GM18498 (cell line): ENCODE results near the gene ANKS1A.
"Not testable (repeated sequence)": the region's sequence is repeated elsewhere in the genome, so short reads cannot be mapped to it uniquely, and the experiment has no call there.

Experiments
- ATAC-seq: cut with Tn5 transposase; IDR thresholded peaks from one replicate; pipeline ENCODE4 v1.9.1; 2021; ENCODE audit warnings: mild to moderate bottlenecking, moderate library complexity; ENCODE audit not compliant: unreplicated experiment

The ANKS1A gene

DNA sequence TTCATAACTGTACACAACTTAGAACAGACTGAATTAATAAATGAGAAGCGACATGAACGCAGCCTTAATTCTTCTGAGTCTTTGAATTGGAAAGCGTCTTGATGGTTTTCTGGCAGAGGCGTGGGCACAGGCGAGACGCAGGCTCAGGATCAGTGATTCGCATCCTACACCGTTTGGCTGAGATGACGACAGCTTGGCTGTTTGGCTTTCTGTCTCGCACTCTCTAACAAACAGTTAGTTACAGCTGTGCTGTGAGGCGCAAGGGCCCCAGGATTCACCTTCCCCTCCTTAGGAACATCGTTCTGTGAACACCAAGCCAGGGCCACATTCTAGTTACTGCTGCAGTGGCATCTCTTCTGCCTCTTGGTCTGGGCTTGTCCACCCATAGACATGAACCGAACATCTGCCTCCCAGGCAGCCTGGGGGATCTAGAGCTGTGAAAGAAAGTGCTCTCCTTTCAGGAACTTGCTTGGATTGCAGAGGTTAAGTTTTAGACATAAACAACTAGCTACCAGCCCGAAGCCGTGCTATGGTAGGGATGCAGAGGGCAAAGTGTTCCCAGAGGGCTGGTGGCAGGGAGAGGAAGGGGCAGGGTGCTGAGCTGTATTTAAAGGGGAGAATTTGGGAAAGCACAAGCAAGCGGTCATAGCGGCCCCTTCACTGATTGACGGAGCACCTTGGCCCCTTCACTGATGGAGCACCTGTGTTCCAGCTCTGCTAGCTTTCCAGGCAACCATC is 202.5 kb downstream of the ANKS1A start:
- no peak for ATAC-seq

DNA sequence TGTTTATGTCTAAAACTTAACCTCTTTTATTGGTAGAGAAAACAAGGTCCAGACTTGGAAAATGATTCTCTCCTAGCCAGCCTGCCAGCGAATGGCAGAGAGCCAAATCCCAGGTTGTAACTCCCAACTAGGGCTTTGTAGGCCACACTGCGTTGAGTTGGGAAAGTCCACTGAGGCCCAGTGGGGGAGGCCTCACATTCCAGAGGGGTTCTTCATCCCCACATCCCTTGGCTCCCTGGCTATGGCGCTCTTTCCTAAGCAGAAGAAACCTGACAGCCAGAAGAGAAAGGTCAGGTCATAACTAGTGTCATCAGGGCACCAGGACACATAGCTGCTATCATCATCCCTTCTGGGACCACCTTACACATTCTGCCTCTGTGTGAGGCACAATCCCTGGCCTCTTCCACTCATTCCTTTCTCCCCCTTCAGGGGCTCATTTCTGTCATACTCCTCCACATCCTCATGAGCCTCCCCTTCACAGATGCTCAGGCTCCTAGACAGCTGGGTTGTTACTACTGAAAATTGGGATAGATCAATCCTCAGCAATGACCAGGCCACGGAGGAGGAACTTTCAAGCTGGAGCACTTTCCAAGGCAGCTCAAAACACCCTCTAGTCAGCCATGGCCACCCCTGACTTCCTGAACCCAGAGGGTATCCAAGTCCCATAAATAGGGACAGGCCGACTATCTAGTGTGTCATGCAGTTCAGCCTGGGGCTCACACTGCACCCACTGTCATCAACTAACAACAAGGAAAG is 203.5 kb downstream of the ANKS1A start:
- no peak for ATAC-seq

- ATAC-seq = no peak
Measured at GRCh38 chr6:35093118-35093445, 204.0 kb downstream of the ANKS1A start.

DNA sequence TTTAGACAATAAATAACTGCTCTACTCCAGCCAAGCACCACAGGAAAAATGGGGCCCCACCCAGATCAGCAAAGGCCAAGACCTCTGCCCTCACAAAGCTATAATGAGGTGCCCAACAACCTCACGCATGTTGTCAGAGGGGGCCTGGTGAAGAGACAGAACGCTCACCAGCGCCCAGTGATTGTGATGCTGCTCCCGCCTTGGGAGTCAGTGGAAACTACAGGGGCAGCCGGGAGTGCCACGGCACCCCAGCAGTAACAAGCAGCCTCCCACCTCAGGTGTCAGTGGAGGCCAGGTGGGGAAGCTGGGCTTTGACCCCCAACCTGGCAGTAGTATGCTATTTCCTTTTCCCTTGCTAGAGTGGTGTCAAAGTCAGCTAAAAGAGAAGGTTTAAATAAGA is 204.7 kb downstream of the ANKS1A start:
- ATAC-seq = no peak

- ATAC-seq = no peak
Measured at GRCh38 chr6:35094183-35094582, 205.1 kb downstream of the ANKS1A start.

GRCh38 chr6:35096129-35096862 is 207.2 kb downstream of the ANKS1A start:
- ATAC-seq = no peak

- no peak for ATAC-seq
Measured at GRCh38 chr6:35099116-35099515, 210.1 kb downstream of the ANKS1A start.

- ATAC-seq = no peak
Measured at GRCh38 chr6:35105078-35105477, 216.0 kb downstream of the ANKS1A start.

GRCh38 chr6:35106061-35106460 is 217.0 kb downstream of the ANKS1A start:
- ATAC-seq = not testable (repeated sequence)

- ATAC-seq = not testable (repeated sequence)
Measured at GRCh38 chr6:35107208-35107607, 218.2 kb downstream of the ANKS1A start.

- ATAC-seq = not testable (repeated sequence)
Measured at GRCh38 chr6:35107761-35108160, 218.7 kb downstream of the ANKS1A start.

DNA sequence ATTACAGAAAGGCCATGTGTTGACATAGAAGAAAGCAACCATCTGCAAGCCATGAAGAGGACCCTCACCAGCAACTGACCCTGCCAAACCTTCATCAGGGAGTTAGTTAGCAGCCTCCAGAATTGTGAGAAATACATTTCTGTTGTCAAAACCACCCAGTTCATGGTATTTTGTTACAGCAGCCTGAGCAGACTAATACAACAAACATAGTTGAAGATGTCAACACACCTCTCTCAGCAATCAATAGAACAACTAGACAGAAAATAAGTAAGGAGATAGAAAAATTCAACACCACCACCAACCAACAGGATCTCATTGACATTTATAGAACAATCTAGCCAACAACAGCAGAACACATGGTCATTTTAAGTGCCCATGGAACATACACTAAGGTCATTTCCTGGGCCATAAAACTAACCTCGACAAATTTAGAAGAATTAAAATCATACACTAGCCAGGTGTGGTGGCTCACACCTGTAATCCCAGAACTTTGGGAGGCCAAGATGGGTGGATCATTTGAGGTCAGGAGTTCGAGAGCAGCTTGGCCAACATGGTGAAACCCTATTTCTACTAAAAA is 219.3 kb downstream of the ANKS1A start:
- no peak for ATAC-seq

DNA sequence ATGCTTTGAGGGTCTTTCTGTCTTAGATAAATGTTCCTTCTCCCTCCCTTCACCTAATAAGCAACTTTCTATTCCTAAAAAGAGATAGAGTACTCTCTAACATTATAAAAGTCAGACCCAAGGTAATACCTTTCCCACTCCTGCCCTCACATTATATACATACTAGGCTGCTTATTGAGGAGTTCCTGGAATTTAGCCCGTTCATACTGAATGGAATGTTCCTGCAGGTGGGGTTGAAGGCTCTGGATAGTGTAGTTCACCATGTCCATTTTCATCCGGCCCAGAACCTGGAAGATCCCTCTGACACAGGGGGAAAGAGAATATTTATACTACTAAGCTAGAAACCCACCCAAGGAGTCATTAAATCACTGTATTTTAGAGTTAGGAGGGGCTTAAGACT is 231.7 kb downstream of the ANKS1A start:
- ATAC-seq = no peak

DNA sequence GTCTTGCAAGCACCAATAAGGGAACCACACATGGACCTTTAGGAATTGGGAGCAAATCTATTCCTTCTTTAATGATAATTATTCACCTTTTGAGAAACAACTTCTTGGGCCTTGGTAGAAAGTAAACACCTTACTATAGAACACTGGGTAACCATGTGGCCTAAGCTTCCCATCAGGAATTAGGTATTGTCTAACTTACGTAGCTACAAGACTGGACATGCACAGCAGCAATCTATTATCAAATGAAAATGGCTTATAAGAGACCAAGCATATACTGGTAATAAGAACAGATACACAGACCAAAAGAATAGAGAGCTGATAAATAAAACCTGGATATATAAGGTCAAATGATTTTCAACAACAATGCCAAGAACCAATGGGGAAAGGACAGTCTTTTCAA is 235.3 kb downstream of the ANKS1A start:
- ATAC-seq = no peak

DNA sequence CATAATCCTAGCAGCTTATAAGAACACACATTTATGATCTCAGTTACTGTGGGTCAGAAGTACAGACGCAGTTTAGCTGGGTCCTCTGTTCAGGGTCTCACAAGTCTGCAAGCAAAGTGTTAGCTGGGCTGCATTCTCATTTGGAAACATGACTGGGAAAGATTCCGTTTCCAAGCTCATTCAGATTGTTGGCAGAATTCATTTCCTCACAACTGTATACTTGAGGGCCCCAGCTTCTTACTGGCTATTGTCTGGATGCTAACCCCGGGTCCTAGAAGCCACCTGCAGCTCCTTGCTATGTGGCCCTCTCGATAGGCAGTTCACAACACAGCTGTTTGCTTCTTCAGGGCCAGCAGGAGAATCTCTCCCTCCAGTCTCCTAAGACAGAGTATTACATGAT is 239.0 kb downstream of the ANKS1A start:
- no peak for ATAC-seq

DNA sequence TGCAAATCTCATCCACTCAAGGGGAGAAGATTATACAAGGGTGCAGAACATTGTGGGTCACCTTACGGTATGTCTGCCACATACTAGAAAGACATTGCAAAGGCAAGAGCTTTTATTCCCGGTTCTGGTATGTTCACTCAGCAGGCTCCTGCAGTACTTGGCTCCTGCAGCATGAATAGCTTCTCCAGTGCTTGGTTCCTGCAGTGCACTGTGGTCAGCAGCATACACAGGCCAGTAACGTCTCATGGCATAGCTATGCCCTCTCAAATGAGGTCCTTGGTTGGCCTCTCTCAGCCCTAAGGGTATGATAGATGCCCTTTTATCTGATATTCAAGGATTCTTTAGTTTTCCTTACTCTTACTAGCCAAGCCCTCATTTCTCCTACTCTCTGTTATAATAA is 239.4 kb downstream of the ANKS1A start:
- ATAC-seq = no peak

GRCh38 chr6:35136185-35136584 is 247.1 kb downstream of the ANKS1A start:
- no peak for ATAC-seq

GRCh38 chr6:35138191-35138590 is 249.1 kb downstream of the ANKS1A start:
- ATAC-seq = not testable (repeated sequence)

GRCh38 chr6:35139470-35139869 is 250.4 kb downstream of the ANKS1A start:
- no peak for ATAC-seq

DNA sequence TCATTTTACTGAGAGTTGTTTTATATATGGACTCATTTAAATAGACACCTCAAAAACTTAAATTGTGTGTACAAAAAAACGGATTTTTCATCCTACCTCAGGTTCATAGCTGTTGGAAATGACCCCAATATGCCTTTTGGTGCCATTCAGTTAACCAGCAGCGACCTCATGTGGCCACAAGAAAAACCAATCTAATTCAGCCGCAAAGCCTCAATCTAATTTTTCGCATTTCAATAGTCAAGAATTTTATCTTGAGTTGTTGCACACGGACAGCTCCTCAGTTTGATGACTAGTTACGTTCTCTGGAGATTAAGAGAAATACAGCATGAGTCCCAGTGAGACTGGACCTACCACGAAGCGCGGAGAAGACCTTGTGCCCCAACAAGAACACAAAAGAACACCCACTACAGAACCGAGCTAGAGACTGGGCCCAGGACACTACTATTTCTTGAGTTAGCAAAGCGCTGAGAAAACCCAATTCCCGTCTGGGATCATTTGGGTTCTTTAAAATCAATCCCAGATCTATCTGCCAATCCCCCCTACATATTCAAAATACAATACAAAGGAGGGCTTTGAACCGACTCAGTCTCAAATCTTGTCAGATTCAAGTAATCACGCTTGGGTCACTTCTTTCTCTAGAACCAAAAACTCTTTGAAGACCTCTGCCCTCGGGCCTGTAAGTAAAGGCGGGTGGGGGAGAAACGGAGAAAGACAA is 251.0 kb downstream of the ANKS1A start:
- no peak for ATAC-seq

DNA sequence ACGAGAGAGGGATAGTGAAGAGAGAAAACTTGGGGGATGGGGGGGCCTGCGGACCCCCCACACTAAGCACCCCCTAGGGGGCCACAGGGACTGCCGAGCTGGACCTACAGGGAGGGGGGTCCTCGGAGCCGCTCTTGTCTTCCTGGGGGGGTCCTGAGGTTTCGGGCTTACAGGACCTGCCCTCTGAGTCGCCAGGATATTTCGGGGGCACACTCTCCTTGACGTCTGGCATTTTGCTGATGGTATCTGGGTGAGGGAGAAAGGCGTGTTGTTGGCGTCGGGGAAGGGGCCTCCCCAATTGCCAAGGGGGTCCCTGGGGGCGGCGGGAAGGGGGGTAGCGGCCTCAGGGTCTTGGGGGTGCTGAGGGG is 251.6 kb downstream of the ANKS1A start:
- ATAC-seq = no peak
